ENCODE results near the gene EFCAB11.

GRCh38 chr14:89813617-89814031, 140.9 kb downstream of the EFCAB11 start:
- TF ChIP-seq CTCF (IDR thresholded peaks at IDR 0.05) (no peak), POLR2A (IDR thresholded peaks at IDR 0.05) (no peak)
